Colon (tissue), 2 donors: ENCODE results near the gene PARD3.
"Not testable (repeated sequence)": the region's sequence is repeated elsewhere in the genome, so short reads cannot be mapped to it uniquely, and the experiment has no call there.

ENCODE experiments used
- FAIRE-seq: peaks from 2 replicates; lab custom pipeline; 2012; peaks lifted over from hg19 to GRCh38; lab: Jason Lieb, UNC
- donor health status: control.
- donor health status: control.

PARD3 gene

GRCh38 chr10:34647160-34647559 lies 167.9 kb downstream of the PARD3 start:
- no peak for FAIRE-seq

- no peak for FAIRE-seq
These were observed 168.8 kb downstream of the PARD3 start for GRCh38 chr10:34646331-34646730.

- FAIRE-seq, result not testable (repeated sequence)
These were observed 170.3 kb downstream of the PARD3 start for GRCh38 chr10:34644815-34645214.

- no peak for FAIRE-seq
These were observed 170.9 kb downstream of the PARD3 start for GRCh38 chr10:34644224-34644623.

GRCh38 chr10:34643620-34644019 lies 171.5 kb downstream of the PARD3 start:
- FAIRE-seq, result no peak

- no peak for FAIRE-seq
These were observed 173.1 kb downstream of the PARD3 start for GRCh38 chr10:34641913-34642558.

GRCh38 chr10:34641147-34641912 lies 173.8 kb downstream of the PARD3 start:
- FAIRE-seq, result no peak

GRCh38 chr10:34638406-34639054 lies 176.6 kb downstream of the PARD3 start:
- no peak for FAIRE-seq

- FAIRE-seq, result no peak
These were observed 177.6 kb downstream of the PARD3 start for GRCh38 chr10:34637418-34637911.

GRCh38 chr10:34635111-34635510 lies 180.0 kb downstream of the PARD3 start:
- FAIRE-seq, result no peak

GRCh38 chr10:34633374-34633773 lies 181.7 kb downstream of the PARD3 start:
- no peak for FAIRE-seq

GRCh38 chr10:34629084-34629483 lies 186.0 kb downstream of the PARD3 start:
- FAIRE-seq, result no peak

- no peak for FAIRE-seq
These were observed 186.8 kb downstream of the PARD3 start for GRCh38 chr10:34628174-34628796.

GRCh38 chr10:34627741-34628140 lies 187.4 kb downstream of the PARD3 start:
- FAIRE-seq, result no peak

- no peak for FAIRE-seq
These were observed 187.8 kb downstream of the PARD3 start for GRCh38 chr10:34627331-34627730.

- no peak for FAIRE-seq
These were observed 188.8 kb downstream of the PARD3 start for GRCh38 chr10:34626158-34626880.

GRCh38 chr10:34624323-34625153 lies 190.6 kb downstream of the PARD3 start:
- no peak for FAIRE-seq

GRCh38 chr10:34622945-34623344 lies 192.2 kb downstream of the PARD3 start:
- FAIRE-seq, result no peak

- FAIRE-seq, result no peak
These were observed 196.5 kb downstream of the PARD3 start for GRCh38 chr10:34618611-34619010.

GRCh38 chr10:34615770-34616169 lies 199.3 kb downstream of the PARD3 start:
- FAIRE-seq, result no peak

- FAIRE-seq, result no peak
These were observed 201.6 kb downstream of the PARD3 start for GRCh38 chr10:34613491-34613890.
